K562 (cell line): ENCODE data around the gene LENEP. TPM values are rescaled to one million over a fixed set of nuclear protein-coding genes. Genes with fewer than 3 reads are reported as not detected.
A peak's percentile ranks its signal among the peaks of the same experiment; 100 is the strongest.

Experiments
- ATF2 ChIP-seq: sonication (generic); formaldehyde crosslinking; IDR thresholded peaks from 2 replicates; pipeline ENCODE4 v1.8.1; 2022; ENCODE audit warnings: missing genetic modification reagents
- CCAR2 ChIP-seq: fragments of 200-400 bp; formaldehyde crosslinking; IDR thresholded peaks from 2 replicates; pipeline ENCODE4 v1.6.1; 2017; ENCODE audit warnings: mild to moderate bottlenecking, low read depth, low read length
- FOXP4 ChIP-seq: sonication (generic); formaldehyde crosslinking; IDR thresholded peaks from 2 replicates; pipeline ENCODE4 v1.8.0; 2022; ENCODE audit warnings: mild to moderate bottlenecking, missing genetic modification reagents, borderline replicate concordance
- IFI16 ChIP-seq: fragments of 250-450 bp; sonication (Bioruptor Pico); IDR thresholded peaks from 2 replicates; pipeline ENCODE4 v2.1.2; 2022; ENCODE audit warnings: mild to moderate bottlenecking, inconsistent platforms
- JUND ChIP-seq, 2 experiments: IDR thresholded peaks; 2 replicates in 1 of 2; 3 replicates in 1 of 2; pipeline ENCODE4 v1.6.1; 2011; ENCODE audit warnings: borderline replicate concordance in 2 of 2, low read depth in 2 of 2, low read length in 2 of 2, improper control_type of control experiment in 1 of 2, missing biosample characterization in 1 of 2, missing genetic modification characterization in 1 of 2, missing genetic modification reagents in 1 of 2
- MTA1 ChIP-seq: fragments of 450-650 bp; IDR thresholded peaks from 2 replicates; pipeline ENCODE4 v1.6.1; 2017; ENCODE audit warnings: borderline replicate concordance
- MYBL2 ChIP-seq, 2 experiments: fragments of 450-650 bp in 1 of 2; sonication (generic) in 1 of 2; formaldehyde crosslinking in 1 of 2; IDR thresholded peaks; 2 replicates each; pipeline versions ENCODE4 v1.6.1 to v1.8.1; 2017 to 2022; ENCODE audit warnings: borderline replicate concordance in 1 of 2, inconsistent platforms in 1 of 2, low read depth in 1 of 2, mild to moderate bottlenecking in 1 of 2, missing genetic modification reagents in 1 of 2, moderate library complexity in 1 of 2
- MYNN ChIP-seq, 2 experiments: sonication (generic); formaldehyde crosslinking in 1 of 2; IDR thresholded peaks; 2 replicates each; pipeline versions ENCODE4 v1.5.0 to v1.6.1; 2016 to 2020; ENCODE audit warnings: antibody characterized with exemption in 1 of 2, missing genetic modification reagents in 1 of 2
- NBN ChIP-seq: fragments of 450-650 bp; IDR thresholded peaks from 2 replicates; pipeline ENCODE4 v1.6.1; 2016; ENCODE audit warnings: low read depth, mild to moderate bottlenecking
- RB1 ChIP-seq: fragments of 450-650 bp; IDR thresholded peaks from 2 replicates; pipeline ENCODE4 v1.6.1; 2017; ENCODE audit warnings: low read depth, mild to moderate bottlenecking
- SRSF9 ChIP-seq: fragments of 200-400 bp; formaldehyde crosslinking; IDR thresholded peaks from 2 replicates; pipeline ENCODE4 v1.6.1; 2017; ENCODE audit warnings: low read depth, low read length, borderline replicate concordance
- ZNF431 ChIP-seq: sonication (generic); formaldehyde crosslinking; IDR thresholded peaks from 2 replicates; pipeline ENCODE4 v1.8.0; 2022; ENCODE audit warnings: mild to moderate bottlenecking, missing genetic modification reagents
- ZNF436 ChIP-seq: fragments of 250-450, 450-650 bp; sonication (Bioruptor Pico); formaldehyde crosslinking; IDR thresholded peaks from 2 replicates; pipeline ENCODE4 v1.7.0; 2020; ENCODE audit warnings: mild to moderate bottlenecking
- ZNF589 ChIP-seq: fragments of 200-800 bp; sonication (Bioruptor generic); IDR thresholded peaks from 2 replicates; pipeline ENCODE4 v1.6.1; 2016; ENCODE audit warnings: low read depth, missing genetic modification characterization, missing compliant biosample characterization
- polyA plus RNA-seq, 8 experiments: library from polyadenylated mRNA; depleted of rRNA in 4 of 8; stranded (reverse) in 5 of 8; unstranded in 3 of 8; fragments of >200 nt; fragmentation: Nextera tagmentation in 2 of 8; fragmentation: Illumina TruSeq in 1 of 8; extraction: Ambion mirVana in 2 of 8; extraction: Trizol in 1 of 8; gene quantifications; 2 replicates each; pipeline versions ENCODE4 v1.2.1 to v1.2.3, GENCODE V29; 2011 to 2014; ENCODE audit warnings: inconsistent platforms in 1 of 8, missing spikeins in 1 of 8
- total RNA-seq, 7 experiments: library from RNA; depleted of rRNA in 6 of 7; stranded (reverse); fragments of >200 nt in 6 of 7; fragmentation: Illumina TruSeq in 2 of 7; extraction: Trizol in 2 of 7; gene quantifications; 2 replicates each; pipeline versions ENCODE4 v1.2.1 to v1.2.3, GENCODE V29; 2011 to 2021; ENCODE audit warnings: low replicate concordance in 1 of 7
- TF ChIP-seq, protein P1 (sequence below), 2 experiments: fragments of 450-650 bp in 1 of 2; IDR thresholded peaks; 2 replicates each; pipeline ENCODE4 v1.6.1; 2011 to 2017; ENCODE audit warnings: low read depth in 2 of 2, antibody characterized with exemption in 1 of 2, borderline replicate concordance in 1 of 2, low read length in 1 of 2, mild to moderate bottlenecking in 1 of 2, mixed read lengths in 1 of 2; ENCODE audit not compliant: control insufficient read depth in 1 of 2
- TF ChIP-seq, protein P2 (sequence below): fragments of 250-450 bp; sonication (Bioruptor Pico); IDR thresholded peaks from 2 replicates; pipeline ENCODE4 v1.5.0; 2021; ENCODE audit warnings: mild to moderate bottlenecking, borderline replicate concordance

The LENEP gene
- total and polyA plus RNA-seq, 9 of the 15 experiments (the other 6 are each of a cell fraction or from before 2014, with no cell fraction given) = 0.23 to 0.87 (median 0.67) TPM; not detected in 5

GRCh38 chr1:154963643-154964042 lies 29.7 kb upstream of the LENEP start (continued):
- TF ChIP-seq ATF2 (CRISPR knock-in tag) (no peak), MYBL2 (IDR thresholded peaks at IDR 0.05; ENCODE audit: low read depth) (no peak), MYBL2 (CRISPR knock-in tag; IDR thresholded peaks at IDR 0.05; ENCODE audit: borderline replicate concordance) (no peak), RB1 (no peak), NBN (no peak), IFI16 (CRISPR knock-in tag) (no peak), ZNF431 (no peak), JUND (IDR thresholded peaks at IDR 0.05; ENCODE audit: borderline replicate concordance, low read depth, low read length) (0 out of 2 replicates have a peak, but pooled peaks have one; percentile 22), JUND (tag; IDR thresholded peaks at IDR 0.05; ENCODE audit: borderline replicate concordance, low read depth, low read length) (no peak; the same call in 2 of the 3 replicates), ZNF436 (CRISPR knock-in tag) (no peak), MTA1 (no peak), FOXP4 (CRISPR knock-in tag) (no peak), ZNF589 (CRISPR knock-in tag) (no peak), SRSF9 (no peak), MYNN (IDR thresholded peaks at IDR 0.05) (no peak), MYNN (CRISPR knock-in tag; IDR thresholded peaks at IDR 0.05) (no peak), CCAR2 (no peak)
- TF ChIP-seq, protein P1, sequence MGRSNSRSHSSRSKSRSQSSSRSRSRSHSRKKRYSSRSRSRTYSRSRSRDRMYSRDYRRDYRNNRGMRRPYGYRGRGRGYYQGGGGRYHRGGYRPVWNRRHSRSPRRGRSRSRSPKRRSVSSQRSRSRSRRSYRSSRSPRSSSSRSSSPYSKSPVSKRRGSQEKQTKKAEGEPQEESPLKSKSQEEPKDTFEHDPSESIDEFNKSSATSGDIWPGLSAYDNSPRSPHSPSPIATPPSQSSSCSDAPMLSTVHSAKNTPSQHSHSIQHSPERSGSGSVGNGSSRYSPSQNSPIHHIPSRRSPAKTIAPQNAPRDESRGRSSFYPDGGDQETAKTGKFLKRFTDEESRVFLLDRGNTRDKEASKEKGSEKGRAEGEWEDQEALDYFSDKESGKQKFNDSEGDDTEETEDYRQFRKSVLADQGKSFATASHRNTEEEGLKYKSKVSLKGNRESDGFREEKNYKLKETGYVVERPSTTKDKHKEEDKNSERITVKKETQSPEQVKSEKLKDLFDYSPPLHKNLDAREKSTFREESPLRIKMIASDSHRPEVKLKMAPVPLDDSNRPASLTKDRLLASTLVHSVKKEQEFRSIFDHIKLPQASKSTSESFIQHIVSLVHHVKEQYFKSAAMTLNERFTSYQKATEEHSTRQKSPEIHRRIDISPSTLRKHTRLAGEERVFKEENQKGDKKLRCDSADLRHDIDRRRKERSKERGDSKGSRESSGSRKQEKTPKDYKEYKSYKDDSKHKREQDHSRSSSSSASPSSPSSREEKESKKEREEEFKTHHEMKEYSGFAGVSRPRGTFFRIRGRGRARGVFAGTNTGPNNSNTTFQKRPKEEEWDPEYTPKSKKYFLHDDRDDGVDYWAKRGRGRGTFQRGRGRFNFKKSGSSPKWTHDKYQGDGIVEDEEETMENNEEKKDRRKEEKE (IDR thresholded peaks at IDR 0.05; ENCODE audit: borderline replicate concordance in 1 of 2, control insufficient read depth in 1 of 2, low read depth in 2 of 2, low read length in 1 of 2) = no peak
- TF ChIP-seq, protein P2, sequence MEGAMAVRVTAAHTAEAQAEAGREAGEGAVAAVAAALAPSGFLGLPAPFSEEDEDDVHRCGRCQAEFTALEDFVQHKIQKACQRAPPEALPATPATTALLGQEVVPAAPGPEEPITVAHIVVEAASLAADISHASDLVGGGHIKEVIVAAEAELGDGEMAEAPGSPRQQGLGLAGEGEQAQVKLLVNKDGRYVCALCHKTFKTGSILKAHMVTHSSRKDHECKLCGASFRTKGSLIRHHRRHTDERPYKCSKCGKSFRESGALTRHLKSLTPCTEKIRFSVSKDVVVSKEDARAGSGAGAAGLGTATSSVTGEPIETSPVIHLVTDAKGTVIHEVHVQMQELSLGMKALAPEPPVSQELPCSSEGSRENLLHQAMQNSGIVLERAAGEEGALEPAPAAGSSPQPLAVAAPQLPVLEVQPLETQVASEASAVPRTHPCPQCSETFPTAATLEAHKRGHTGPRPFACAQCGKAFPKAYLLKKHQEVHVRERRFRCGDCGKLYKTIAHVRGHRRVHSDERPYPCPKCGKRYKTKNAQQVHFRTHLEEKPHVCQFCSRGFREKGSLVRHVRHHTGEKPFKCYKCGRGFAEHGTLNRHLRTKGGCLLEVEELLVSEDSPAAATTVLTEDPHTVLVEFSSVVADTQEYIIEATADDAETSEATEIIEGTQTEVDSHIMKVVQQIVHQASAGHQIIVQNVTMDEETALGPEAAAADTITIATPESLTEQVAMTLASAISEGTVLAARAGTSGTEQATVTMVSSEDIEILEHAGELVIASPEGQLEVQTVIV (CRISPR knock-in tag) = no peak
